IPS-20b (cell line): ENCODE data around the gene HCFC1.

Source experiments
- H3K27ac ChIP-seq: one replicate; pipeline ENCODE4 v1.5.1; 2013; ENCODE audit warnings: low read length
- H3K27me3 ChIP-seq: 2 replicates; pipeline ENCODE4 v1.6.1; 2013; ENCODE audit warnings: mild to moderate bottlenecking, low read length, inconsistent platforms; ENCODE audit not compliant: insufficient read depth
- H3K36me3 ChIP-seq: 2 replicates; pipeline ENCODE4 v1.6.1; 2013; ENCODE audit warnings: low read depth, mild to moderate bottlenecking, inconsistent platforms, low read length, moderate library complexity; ENCODE audit not compliant: insufficient read depth
- H3K4me1 ChIP-seq: 2 replicates; pipeline ENCODE4 v1.6.1; 2013; ENCODE audit warnings: mild to moderate bottlenecking, control low read depth, inconsistent platforms, low read length, moderate library complexity; ENCODE audit not compliant: insufficient read depth
- H3K4me3 ChIP-seq: 2 replicates; pipeline ENCODE4 v1.5.1; 2013; ENCODE audit warnings: mild to moderate bottlenecking, low read length, inconsistent platforms
- H3K9ac ChIP-seq: 2 replicates; pipeline ENCODE4 v1.6.1; 2013; ENCODE audit warnings: low read depth, mild to moderate bottlenecking, inconsistent platforms, low read length, moderate library complexity
- H3K9me3 ChIP-seq: 2 replicates; pipeline ENCODE4 v1.6.1; 2013; ENCODE audit warnings: mild to moderate bottlenecking, low read depth, low read length, inconsistent platforms; ENCODE audit not compliant: insufficient read depth

HCFC1 gene

GRCh38 chrX:153922932-153923857 lies 48.4 kb downstream of the HCFC1 start:
- H3K27ac ChIP-seq: no peak overlapping the region
- H3K9ac ChIP-seq: no peak overlapping the region
- no peaks in the 10 kb centered on the region; the same call in 1 of the 2 replicates for H3K27me3 ChIP-seq
- no peak overlapping the region for H3K4me3 ChIP-seq
- no peaks in the 10 kb centered on the region for H3K9me3 ChIP-seq
- H3K4me1 ChIP-seq: peaks cover 2% of the 10 kb centered on the region; the same call in 1 of the 2 replicates
- H3K36me3 ChIP-seq: 0 out of 2 replicates have a peak, but pooled peaks cover 5% of the 10 kb centered on the region

GRCh38 chrX:153921511-153922446 lies 49.8 kb downstream of the HCFC1 start:
- Histone ChIP-seq H3K36me3 (0 out of 2 replicates have a peak, but pooled peaks cover 5% of the 10 kb centered on the region), H3K4me1 (peaks cover 2% of the 10 kb centered on the region; the same call in 1 of the 2 replicates), H3K27me3 (no peaks in the 10 kb centered on the region; the same call in 1 of the 2 replicates)

DNA sequence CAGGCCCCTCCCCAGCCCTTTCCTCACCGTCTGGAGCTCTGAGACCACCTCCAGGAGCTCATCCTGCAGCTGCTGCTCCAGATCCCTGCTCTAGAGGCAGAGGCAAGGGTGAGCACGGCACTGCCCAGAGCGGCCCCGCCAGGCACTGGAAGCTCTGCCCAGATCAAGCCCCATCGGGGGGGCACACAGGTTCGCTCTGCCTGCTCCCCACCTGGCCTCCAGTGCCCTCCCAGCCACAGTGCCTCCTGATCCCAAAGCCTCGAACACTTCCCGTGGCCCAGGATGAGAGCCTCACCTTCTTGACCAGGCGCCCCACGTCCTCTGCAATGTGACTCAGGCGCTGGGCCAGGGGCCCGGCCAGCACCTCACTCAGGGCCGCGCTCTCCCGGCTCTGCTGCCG lies 50.5 kb downstream of the HCFC1 start:
- 0 out of 2 replicates have a peak, but pooled peaks cover 5% of the 10 kb centered on the region for H3K36me3 ChIP-seq
- H3K9ac ChIP-seq: no peak overlapping the region
- 0 out of 2 replicates have a peak, but pooled peaks cover 2% of the 10 kb centered on the region for H3K4me1 ChIP-seq
- no peak overlapping the region for H3K4me3 ChIP-seq
- H3K27me3 ChIP-seq: no peaks in the 10 kb centered on the region; the same call in 1 of the 2 replicates
- no peaks in the 10 kb centered on the region for H3K9me3 ChIP-seq
- H3K27ac ChIP-seq: no peak overlapping the region

More at GRCh38 chrX:153921511-153922446, 49.8 kb downstream of the HCFC1 start:
- no peak overlapping the region for H3K27ac ChIP-seq
- H3K9ac ChIP-seq: no peak overlapping the region
- H3K9me3 ChIP-seq: no peaks in the 10 kb centered on the region
- H3K4me3 ChIP-seq: no peak overlapping the region

DNA sequence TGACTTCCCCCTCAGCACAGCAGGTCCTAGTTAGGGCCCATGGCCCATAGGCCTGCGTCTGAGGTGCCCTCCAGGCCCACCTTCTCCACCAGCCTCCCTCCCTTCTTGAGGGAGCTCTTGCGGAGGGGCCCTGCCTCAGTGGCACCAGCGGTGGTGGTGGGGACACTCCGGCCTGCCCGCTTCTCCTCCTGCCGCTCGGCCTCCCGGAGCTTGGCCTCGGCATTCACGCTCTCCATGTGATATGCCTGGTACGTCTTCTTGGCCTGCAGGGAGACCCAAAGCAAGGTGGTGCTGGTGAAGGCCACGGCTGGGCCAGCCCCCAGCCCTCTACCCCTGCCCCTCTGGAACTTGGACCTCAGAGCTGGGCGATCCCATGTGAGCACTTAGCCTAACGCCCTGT lies 51.1 kb downstream of the HCFC1 start:
- Histone ChIP-seq H3K27me3 (no peaks in the 10 kb centered on the region; the same call in 1 of the 2 replicates), H3K9me3 (no peaks in the 10 kb centered on the region), H3K9ac (no peak overlapping the region), H3K4me3 (no peak overlapping the region), H3K4me1 (0 out of 2 replicates have a peak, but pooled peaks cover 2% of the 10 kb centered on the region), H3K27ac (no peak overlapping the region), H3K36me3 (0 out of 2 replicates have a peak, but pooled peaks cover 5% of the 10 kb centered on the region)

- no peaks in the 10 kb centered on the region for H3K27me3 ChIP-seq
Measured at GRCh38 chrX:153919281-153919680, 52.3 kb downstream of the HCFC1 start.

DNA sequence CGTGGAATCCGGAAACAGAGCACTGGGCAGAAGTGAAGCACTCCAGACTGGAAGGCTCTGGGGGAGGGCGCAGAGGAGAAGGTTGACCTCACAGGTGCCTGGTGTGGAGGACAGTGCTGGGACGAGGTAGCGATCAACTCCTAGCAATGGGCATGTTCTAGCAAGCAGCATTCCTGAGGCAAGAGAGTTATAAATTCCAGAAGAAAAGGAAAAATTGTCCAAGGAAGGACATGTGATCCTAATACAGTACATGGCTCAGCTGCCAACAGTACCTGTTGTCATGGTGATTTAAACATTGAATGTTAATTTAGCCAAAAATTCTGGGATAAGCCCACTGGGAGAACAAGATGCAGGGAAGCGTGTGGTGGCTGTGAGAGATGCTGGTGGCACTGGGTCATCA lies 53.7 kb downstream of the HCFC1 start:
- H3K36me3 ChIP-seq: 0 out of 2 replicates have a peak, but pooled peaks cover 5% of the 10 kb centered on the region
- no peaks in the 10 kb centered on the region for H3K9me3 ChIP-seq
- no peak overlapping the region for H3K9ac ChIP-seq
- H3K4me3 ChIP-seq: no peak overlapping the region
- no peak overlapping the region for H3K27ac ChIP-seq
- no peaks in the 10 kb centered on the region for H3K4me1 ChIP-seq
- H3K27me3 ChIP-seq: no peaks in the 10 kb centered on the region

More at GRCh38 chrX:153919281-153919680, 52.3 kb downstream of the HCFC1 start:
- H3K36me3 ChIP-seq: 0 out of 2 replicates have a peak, but pooled peaks cover 5% of the 10 kb centered on the region
- no peaks in the 10 kb centered on the region for H3K9me3 ChIP-seq
- H3K27ac ChIP-seq: no peak overlapping the region
- no peak overlapping the region for H3K9ac ChIP-seq
- H3K4me1 ChIP-seq: no peaks in the 10 kb centered on the region
- H3K4me3 ChIP-seq: no peak overlapping the region

DNA sequence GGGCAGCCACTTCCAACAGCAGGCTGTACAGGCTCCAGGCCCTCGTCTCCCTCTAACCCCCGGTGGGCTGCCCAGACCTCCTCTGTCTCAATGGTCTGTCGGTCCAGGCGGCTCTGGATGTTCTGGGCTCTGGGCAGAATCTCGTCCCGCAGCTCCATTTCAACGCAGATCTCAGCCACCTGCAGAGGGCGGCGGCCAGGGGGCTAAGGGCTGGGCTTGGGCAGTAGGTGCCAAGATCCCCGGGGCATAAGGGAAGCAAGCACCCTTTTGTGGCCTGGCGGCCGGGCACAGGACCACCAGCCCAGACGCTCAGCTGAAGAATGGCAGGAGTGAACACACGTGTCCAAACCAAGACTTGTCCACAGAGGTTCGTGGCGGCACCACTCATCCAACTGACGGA lies 57.9 kb downstream of the HCFC1 start:
- no peaks in the 10 kb centered on the region for H3K27me3 ChIP-seq
- no peak overlapping the region for H3K4me3 ChIP-seq
- H3K9me3 ChIP-seq: no peaks in the 10 kb centered on the region
- no peaks in the 10 kb centered on the region for H3K4me1 ChIP-seq
- H3K36me3 ChIP-seq: 0 out of 2 replicates have a peak, but pooled peaks cover 3% of the 10 kb centered on the region
- H3K27ac ChIP-seq: no peak overlapping the region
- H3K9ac ChIP-seq: no peak overlapping the region

GRCh38 chrX:153913211-153913610 lies 58.4 kb downstream of the HCFC1 start:
- no peak overlapping the region for H3K9ac ChIP-seq
- no peaks in the 10 kb centered on the region for H3K9me3 ChIP-seq
- no peaks in the 10 kb centered on the region for H3K4me1 ChIP-seq
- H3K27ac ChIP-seq: no peak overlapping the region
- H3K27me3 ChIP-seq: no peaks in the 10 kb centered on the region
- H3K36me3 ChIP-seq: no peaks in the 10 kb centered on the region
- H3K4me3 ChIP-seq: no peak overlapping the region

DNA sequence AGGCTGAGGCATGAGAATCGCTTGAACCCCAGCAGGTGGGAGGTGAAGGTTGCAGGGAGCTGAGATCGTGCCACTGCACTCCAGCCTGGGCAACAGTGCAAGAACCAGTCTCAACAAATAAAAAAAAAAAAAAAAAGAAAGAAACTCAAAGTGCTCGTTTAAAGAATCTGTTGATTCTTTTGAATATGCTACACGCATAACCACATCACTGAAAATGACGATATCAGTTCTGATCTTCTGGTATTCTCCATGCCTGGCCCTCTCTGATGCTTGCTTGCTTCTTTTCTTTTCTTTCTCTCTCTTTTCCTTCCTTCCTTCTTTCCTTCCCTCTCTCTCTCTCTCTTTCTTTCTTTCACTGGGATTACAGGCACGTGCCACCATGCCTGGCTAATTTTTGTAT lies 59.8 kb downstream of the HCFC1 start:
- Histone ChIP-seq H3K4me3 (no peak overlapping the region), H3K9me3 (no peaks in the 10 kb centered on the region), H3K27ac (no peak overlapping the region), H3K27me3 (no peaks in the 10 kb centered on the region), H3K4me1 (no peaks in the 10 kb centered on the region), H3K9ac (no peak overlapping the region), H3K36me3 (no peaks in the 10 kb centered on the region)

DNA sequence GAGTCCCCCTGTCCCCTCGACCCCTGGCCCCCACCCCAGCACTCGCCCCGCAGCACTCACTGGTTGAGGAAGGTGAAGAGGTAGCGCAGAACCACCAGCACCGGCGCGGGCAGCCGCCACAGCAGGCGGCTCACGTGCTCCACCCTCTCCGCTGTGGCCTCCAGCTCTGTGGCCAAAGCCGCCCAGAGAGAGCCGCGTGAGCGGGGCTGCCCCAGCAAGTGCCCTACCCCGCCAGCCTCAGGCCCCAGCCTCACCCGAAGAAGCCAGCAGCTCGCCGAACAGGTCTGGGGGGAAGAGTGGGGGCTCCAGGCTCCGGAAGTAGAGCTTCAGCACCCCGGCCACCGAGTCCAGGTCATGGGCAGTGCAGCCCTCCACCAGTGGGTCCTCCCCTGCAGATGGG lies 61.2 kb downstream of the HCFC1 start:
- Histone ChIP-seq H3K4me3 (no peak overlapping the region), H3K36me3 (no peaks in the 10 kb centered on the region), H3K27me3 (no peaks in the 10 kb centered on the region), H3K4me1 (no peaks in the 10 kb centered on the region), H3K9ac (no peak overlapping the region), H3K9me3 (no peaks in the 10 kb centered on the region), H3K27ac (no peak overlapping the region)

DNA sequence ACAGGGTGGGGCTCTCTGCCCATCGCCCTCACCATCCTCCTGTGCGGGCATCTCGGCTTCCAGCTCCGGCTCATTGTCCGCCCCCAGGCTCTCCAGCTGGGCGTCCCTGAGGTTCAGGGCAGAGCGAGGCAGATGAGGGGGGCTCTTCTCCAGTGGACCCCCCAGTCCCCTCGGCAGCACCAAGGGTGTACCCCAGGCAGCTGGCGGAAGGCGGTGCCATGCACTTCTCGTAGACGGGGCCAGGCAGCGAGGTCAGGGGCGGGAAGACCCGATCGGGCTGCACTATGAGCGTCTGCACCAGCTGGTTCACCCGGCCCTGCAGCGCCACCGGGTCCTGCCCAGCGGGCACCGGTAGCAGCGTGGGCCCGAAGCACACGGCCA lies 61.6 kb downstream of the HCFC1 start:
- H3K27me3 ChIP-seq: no peaks in the 10 kb centered on the region
- H3K4me3 ChIP-seq: no peak overlapping the region
- H3K27ac ChIP-seq: no peak overlapping the region
- no peaks in the 10 kb centered on the region for H3K36me3 ChIP-seq
- H3K4me1 ChIP-seq: no peaks in the 10 kb centered on the region
- H3K9me3 ChIP-seq: no peaks in the 10 kb centered on the region
- H3K9ac ChIP-seq: no peak overlapping the region
